HG03342 (cell line): ENCODE results near the gene PPP6R1.
"Not testable (repeated sequence)": the region's sequence is repeated elsewhere in the genome, so short reads cannot be mapped to it uniquely, and the experiment has no call there.

Experiments
- ATAC-seq: cut with Tn5 transposase; IDR thresholded peaks from one replicate; pipeline ENCODE4 v1.9.1; 2021; ENCODE audit warnings: mild to moderate bottlenecking, moderate library complexity; ENCODE audit not compliant: unreplicated experiment

The PPP6R1 gene

GRCh38 chr19:55227241-55228014, 31.4 kb downstream of the PPP6R1 start:
- no peak for ATAC-seq

GRCh38 chr19:55226788-55227187, 32.0 kb downstream of the PPP6R1 start:
- no peak for ATAC-seq

- ATAC-seq: no peak
These were observed 32.5 kb downstream of the PPP6R1 start for GRCh38 chr19:55226273-55226672.

- no peak for ATAC-seq
These were observed 33.3 kb downstream of the PPP6R1 start for GRCh38 chr19:55225415-55225958.

GRCh38 chr19:55224679-55225414, 34.0 kb downstream of the PPP6R1 start:
- ATAC-seq: not testable (repeated sequence)

DNA sequence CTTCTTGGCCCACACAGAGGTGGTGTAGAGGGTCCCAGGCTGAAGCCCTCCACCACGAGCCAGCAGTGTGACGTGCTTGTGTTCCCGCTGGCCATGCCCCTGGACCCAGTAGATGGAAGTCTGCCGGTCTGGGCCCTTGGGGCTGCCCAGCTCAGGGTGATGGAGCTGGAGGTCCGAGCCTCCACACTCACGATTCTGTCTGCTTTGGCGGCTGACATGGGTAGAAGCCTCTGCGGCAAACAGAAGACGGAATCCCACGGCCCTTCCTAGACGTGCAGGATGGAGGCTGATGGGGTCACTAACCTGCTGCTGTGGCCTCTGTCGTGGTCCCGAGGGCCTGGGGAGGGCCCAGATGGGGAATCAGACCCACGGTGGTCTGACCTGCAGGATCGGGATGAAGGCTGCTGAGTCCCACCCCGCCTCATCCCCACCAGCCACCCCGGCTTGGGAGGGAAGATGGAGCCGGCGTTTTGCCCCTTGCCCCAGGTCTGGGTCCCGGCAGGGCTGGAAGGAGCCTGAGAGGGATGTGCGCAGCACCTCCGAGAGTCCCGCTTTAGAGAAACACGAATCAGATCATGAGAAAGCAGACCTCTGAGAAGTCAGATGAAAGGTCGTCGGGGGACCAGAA, 34.7 kb downstream of the PPP6R1 start:
- ATAC-seq: no peak

GRCh38 chr19:55223291-55224037, 35.4 kb downstream of the PPP6R1 start:
- no peak for ATAC-seq

DNA sequence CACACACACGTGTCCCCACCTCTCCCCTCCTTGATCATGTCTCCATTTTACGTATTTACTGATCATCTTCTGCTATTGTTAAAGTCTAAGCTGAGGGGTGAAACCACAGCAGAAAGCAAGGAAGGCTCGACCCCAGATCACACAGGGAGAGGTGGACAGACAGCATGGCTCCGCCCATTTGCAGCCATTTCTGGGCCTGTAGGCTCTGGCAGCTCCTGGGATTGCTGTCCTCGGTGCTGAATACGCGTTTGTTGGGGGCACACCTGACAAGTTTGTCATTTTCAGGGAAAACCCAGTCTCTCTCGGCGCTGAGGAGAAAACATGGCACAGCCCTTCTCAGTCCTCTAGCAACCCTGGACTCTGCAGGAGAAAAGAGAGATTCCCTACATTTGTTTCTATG, 38.3 kb downstream of the PPP6R1 start:
- no peak for ATAC-seq

DNA sequence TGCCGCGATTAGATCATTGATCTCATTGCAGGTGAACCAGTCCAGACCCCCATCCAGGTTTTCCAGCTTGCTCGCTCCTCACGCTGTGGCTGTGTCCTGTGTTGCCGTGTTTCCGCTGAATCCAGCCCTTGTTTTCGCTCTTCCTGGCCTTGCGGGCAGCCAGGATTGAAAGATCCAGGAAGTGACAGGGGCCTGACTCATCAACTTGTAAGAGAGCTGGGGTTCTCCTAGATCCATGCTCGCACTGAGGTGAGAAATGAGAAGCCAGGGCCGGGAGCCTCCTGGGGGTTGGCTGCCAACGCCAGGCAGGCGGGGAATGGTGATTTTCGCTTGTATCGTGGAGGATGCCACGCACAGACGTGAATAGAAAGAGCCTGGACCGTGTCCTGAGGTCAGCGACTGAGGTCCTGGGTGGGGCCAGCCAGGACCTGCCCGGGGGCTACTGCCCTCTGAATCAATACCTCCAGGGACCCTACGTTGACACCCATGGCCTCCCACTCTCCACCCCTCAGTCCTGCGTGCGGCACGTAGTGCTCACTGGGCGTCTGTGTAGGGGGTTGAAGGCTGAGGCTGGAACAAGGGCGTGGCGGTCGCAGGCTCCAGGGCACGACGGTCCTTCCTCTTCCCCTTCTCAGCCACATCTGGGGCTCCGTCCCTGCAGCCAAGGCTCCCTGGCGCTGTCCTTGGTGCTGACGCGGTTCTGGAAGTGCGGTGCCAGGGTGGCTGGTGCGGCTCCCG, 42.2 kb downstream of the PPP6R1 start:
- ATAC-seq: no peak

DNA sequence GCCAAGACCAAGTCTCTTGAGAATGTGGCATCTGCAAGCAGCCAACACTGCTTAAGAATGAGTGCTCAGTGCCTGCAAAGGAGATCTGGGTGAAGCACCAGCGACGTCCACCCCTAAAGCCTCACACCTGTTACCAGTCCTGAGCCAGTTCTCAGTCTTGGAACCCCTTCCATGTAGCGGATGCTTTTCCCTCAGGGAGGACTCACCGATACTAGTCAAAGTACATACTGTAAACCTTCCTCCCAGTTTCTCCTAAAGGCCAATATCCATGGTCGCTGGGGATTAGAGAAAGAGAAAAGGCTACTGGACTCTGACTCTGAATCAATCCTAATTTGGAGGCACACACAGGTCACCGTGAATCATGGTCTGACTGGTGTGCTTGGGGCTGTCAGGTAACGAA, 45.3 kb downstream of the PPP6R1 start:
- no peak for ATAC-seq

DNA sequence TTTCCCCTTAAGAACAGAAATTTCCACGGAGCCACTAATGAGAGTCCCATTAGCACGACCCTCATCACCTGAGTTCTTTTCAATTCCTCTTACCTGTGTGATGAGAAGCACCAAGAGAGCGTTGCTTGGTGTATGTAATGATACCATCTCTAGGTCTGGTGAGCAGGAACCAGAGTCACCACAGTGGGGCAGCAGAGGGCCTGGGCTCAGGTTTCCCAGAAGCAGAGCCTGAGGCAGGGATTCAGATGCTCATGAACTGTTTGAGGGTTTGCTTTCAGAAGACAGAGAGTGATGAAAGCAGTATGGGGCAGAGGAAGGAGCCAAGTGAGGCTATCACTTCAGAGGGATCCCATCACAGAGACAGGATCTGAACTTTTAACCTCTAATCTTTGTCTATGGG, 46.4 kb downstream of the PPP6R1 start:
- no peak for ATAC-seq

DNA sequence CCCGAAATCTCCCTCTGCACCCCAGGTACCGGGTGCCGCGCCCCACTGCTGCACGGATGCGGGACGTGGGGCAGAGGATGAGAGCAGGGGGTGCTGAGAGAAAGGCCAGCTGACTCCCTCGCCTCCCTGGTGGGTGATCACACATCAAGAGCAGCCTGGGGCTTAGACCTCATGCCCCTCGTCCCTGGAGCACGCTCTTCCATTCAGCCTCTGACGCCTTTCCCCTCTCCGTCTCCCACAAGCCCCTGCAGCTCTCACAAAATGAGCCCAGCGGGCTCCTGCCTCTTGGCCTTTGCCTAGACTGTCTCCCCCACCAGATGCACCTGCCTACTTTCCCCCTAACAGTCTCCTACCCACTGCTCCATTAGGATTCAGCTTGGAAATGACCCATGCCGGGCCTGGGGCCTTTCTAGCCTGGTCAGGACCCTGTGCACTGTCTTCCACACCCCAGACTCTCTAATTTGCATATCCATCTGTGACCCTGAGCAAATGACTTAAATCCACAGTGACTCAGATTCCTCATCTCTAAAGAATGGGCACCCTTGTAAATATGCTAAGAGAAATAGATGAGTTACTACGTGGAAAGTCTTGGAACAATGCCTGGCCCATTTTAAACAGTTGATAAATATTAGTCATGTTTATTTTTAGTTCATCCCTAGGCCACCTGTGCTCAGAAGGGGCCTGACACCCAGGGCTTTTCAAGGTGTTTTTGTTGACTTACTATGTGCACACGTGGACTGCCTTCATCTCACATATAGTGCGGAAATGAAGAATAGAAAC, 48.9 kb downstream of the PPP6R1 start:
- no peak for ATAC-seq

DNA sequence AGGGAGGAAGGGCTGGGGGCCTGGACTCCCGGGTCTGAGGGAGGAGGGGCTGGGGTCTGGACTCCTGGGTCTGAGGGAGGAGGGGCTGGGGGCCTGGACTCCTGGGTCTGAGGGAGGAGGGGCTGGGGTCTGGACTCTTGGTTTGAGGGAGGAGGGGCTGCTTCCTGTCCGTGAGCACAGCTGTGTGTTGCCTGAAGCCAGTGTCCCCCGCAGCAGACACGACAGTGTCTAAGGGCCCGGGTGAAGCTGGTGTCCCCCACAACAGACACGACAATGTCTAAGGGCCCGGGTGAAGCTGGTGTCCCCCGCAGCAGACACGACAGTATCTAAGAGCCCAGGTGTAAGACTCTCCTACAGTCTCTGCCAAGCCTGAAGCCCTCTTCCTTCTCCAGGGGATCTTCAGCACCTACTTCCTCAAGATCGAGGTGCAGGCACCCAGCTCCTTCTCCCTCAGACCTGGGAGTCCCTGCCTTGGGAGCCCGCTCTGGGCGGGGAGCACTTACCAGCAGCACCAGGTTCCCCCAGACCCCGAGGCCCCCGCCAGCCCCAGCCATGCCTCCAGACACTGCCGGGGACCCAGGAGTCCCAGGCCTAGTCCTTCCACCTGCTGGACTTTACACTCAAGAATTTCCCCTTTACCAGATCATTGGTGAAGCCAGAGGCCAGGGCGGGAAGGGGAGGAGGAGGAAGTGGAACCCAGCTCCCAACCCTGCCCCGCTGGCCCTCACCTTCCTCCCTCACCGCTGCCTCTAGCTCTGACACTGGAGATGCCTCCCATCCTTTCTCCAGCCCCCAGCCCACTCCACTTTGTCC, 49.7 kb downstream of the PPP6R1 start, which contains the start of gene PTPRH:
Gene PTPRH, minus strand, starts transcription at position 622 of the 813 bp plus-strand sequence. Its CDS starts 68 bp downstream, at position 554.
- ATAC-seq: no peak

- no peak for ATAC-seq
These were observed 51.9 kb downstream of the PPP6R1 start for GRCh38 chr19:55206664-55207500.

DNA sequence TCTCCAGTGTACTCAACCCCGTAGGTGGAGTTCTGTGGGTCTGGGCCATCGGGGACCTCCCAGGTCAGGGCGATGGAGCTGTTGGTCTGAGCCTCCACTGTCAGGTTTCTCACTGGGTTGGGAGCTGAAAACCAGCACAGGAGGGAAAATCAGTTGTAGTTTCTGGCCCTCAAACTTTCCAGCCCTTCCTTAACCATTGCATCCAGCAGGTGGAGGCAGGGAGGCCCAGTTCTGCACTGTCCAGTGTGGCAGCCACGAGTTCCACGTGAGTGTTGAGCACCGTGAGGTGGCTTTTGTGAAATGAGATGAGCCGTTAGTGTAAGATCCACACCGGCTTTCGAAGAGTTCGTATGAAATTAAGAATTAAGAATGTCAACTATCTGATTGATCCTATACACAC, 56.6 kb downstream of the PPP6R1 start:
- ATAC-seq: not testable (repeated sequence)

- ATAC-seq: no peak
These were observed 59.1 kb downstream of the PPP6R1 start for GRCh38 chr19:55199620-55200204.

DNA sequence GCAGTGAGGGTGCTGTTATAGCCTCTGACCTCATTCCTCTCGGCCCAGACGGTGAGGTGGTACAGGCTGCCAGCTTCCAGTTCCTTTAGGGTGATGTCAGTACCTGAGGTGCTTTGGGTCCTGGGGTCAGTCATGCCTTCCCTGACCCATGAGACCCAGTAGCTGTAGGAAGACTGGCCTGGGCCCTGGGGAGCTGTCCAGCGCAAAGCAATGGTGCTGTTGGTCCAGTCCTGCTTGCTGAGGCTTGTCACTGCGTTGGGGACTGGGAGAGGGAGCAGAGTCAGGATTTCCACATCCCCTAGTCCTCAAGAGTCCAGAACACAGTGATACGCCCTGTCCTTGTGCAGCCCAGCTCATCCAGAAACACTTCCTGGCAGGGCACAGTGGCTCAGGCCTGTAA, 60.2 kb downstream of the PPP6R1 start:
- ATAC-seq: no peak
